ENCODE data around the gene DENND6A. TPM values are rescaled to one million over a fixed set of nuclear protein-coding genes. Genes with fewer than 3 reads are reported as not detected.
A peak's percentile ranks its signal among the peaks of the same experiment; 100 is the strongest.

Gene DENND6A
- total RNA-seq, 2 experiments from 2014 or later: 25.5 to 34.6 TPM

GRCh38 chr3:57652203-57652602 is 40.7 kb downstream of the DENND6A start:
- H3K79me2 ChIP-seq (ENCODE audit: insufficient read depth, low read depth, low read length): no peaks in the 10 kb centered on the region
- no peak overlapping the region for H3K4me2 ChIP-seq (ENCODE audit: low read length)
- H3K36me3 ChIP-seq (ENCODE audit: insufficient read depth, low read length): peaks cover 84% of the 10 kb centered on the region
- TF ChIP-seq EZH2phosphoT487 (IDR thresholded peaks at IDR 0.05; ENCODE audit: borderline replicate concordance, low read depth, low read length) (no peak), CTCF (conservative IDR thresholded peaks at IDR 0.05; ENCODE audit: low read length) (no peak)
- no peak overlapping the region for H3K27ac ChIP-seq (ENCODE audit: low read depth, low read length, poor library complexity, severe bottlenecking)
- H3K4me1 ChIP-seq (ENCODE audit: insufficient read depth, low read length, poor library complexity, severe bottlenecking): no peaks in the 10 kb centered on the region
- H3K4me3 ChIP-seq (ENCODE audit: low read depth, low read length, poor library complexity, severe bottlenecking): no peak overlapping the region
- no peak for DNase-seq (ENCODE audit: low spot score)
- intact Hi-C loops (cut with micrococcal nuclease; ENCODE audit: unreplicated experiment): no loop called here
- CTCF ChIA-PET (ENCODE audit: unreplicated experiment): no interaction called here
- no TSS peak for BruUV-seq (replicated peaks)
- no peaks in the 10 kb centered on the region for H4K20me1 ChIP-seq (ENCODE audit: insufficient read depth, low read length)
- POLR2A ChIA-PET: interaction anchor here (0.6 to 1.1 kb wide), 6 partner anchors 9 to 222 kb away, joined by 3 to 6 read pairs (median 3); no protein-coding TSS in a partner anchor
- H3K9me2 ChIP-seq (ENCODE audit: insufficient read depth, low read length): no peaks in the 10 kb centered on the region
- H2AFZ ChIP-seq (ENCODE audit: low read length): no peak overlapping the region
- peaks cover 5% of the 10 kb centered on the region; the same call in 1 of the 2 replicates for H3K9me3 ChIP-seq (ENCODE audit: low read length)

DNA sequence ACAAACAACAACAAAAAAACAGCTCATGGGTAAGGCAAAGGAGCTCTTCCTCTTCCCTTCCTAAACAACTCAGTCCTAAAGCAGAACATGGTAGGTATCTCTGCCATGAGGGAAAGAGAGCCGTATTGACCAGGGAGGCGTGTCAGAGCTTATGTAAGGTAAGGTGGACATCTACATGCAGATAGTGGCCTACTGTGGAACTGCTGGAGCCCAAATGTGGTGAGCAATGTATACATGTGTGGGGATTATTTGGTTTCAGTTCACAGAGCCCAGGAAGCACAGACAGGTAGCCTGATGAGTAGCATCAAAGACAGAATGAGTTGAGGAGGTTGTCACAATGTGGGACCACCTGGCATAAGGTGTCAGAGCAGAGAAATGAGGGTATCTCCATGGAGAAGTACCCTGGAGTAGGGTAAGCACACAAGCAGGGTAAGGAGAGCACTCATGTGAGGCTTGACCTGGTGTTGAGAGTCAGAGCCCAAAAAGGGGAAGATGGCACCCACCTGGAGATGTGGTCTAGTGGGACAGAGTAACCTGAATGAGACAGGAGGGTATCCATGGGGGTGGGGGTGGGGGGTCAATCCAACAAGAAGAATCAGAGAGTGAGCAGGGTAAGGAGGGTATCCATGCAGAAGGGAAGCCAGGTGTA is 45.5 kb downstream of the DENND6A start:
- no peak overlapping the region for H2AFZ ChIP-seq (ENCODE audit: low read length)
- H4K20me1 ChIP-seq (ENCODE audit: insufficient read depth, low read length): no peaks in the 10 kb centered on the region
- peaks cover 82% of the 10 kb centered on the region for H3K36me3 ChIP-seq (ENCODE audit: insufficient read depth, low read length)
- no TSS peak for BruUV-seq (replicated peaks)
- no peaks in the 10 kb centered on the region for H3K4me1 ChIP-seq (ENCODE audit: insufficient read depth, low read length, poor library complexity, severe bottlenecking)
- H3K4me2 ChIP-seq (ENCODE audit: low read length): no peak overlapping the region
- no peak for DNase-seq (ENCODE audit: low spot score)
- TF ChIP-seq CTCF (conservative IDR thresholded peaks at IDR 0.05; ENCODE audit: low read length) (no peak), EZH2phosphoT487 (IDR thresholded peaks at IDR 0.05; ENCODE audit: borderline replicate concordance, low read depth, low read length) (no peak)
- H3K4me3 ChIP-seq (ENCODE audit: low read depth, low read length, poor library complexity, severe bottlenecking): no peak overlapping the region
- CTCF ChIA-PET (ENCODE audit: unreplicated experiment): no interaction called here
- H3K9me2 ChIP-seq (ENCODE audit: insufficient read depth, low read length): no peaks in the 10 kb centered on the region
- no peaks in the 10 kb centered on the region for H3K79me2 ChIP-seq (ENCODE audit: insufficient read depth, low read depth, low read length)
- intact Hi-C loops (cut with micrococcal nuclease; ENCODE audit: unreplicated experiment): loop anchor here (5.0 kb wide), 1 partner anchor 180 kb away; no protein-coding TSS in a partner anchor
- POLR2A ChIA-PET: no interaction called here
- H3K9me3 ChIP-seq (ENCODE audit: low read length): peaks cover 5% of the 10 kb centered on the region; the same call in 1 of the 2 replicates
- H3K27ac ChIP-seq (ENCODE audit: low read depth, low read length, poor library complexity, severe bottlenecking): no peak overlapping the region

DNA sequence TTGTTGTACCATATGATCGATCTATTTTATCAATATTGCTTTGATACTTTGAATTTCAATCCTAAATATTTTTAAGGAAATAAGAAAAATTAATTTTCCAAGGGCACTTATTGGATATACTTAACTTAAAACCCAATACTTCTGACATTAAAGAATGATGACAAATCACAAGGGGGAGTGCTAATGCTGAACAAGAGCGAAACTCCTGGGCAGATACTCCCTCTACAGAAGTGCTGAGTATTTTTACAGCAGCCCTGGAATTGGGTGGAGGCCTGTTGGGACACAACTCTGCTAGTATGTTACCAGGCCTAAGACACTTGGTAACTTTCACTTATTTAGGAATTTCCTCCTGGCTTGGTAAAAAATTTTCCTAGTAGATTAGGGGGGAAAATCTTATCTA is 46.2 kb downstream of the DENND6A start:
- ChIA-PET POLR2A (no interaction called here), CTCF (ENCODE audit: unreplicated experiment) (no interaction called here)
- intact Hi-C loops (cut with micrococcal nuclease; ENCODE audit: unreplicated experiment): loop anchor here (5.0 kb wide), 1 partner anchor 181 kb away; no protein-coding TSS in a partner anchor
- H3K4me2 ChIP-seq (ENCODE audit: low read length): no peak overlapping the region
- H3K36me3 ChIP-seq (ENCODE audit: insufficient read depth, low read length): peaks cover 81% of the 10 kb centered on the region
- H4K20me1 ChIP-seq (ENCODE audit: insufficient read depth, low read length): no peaks in the 10 kb centered on the region
- H2AFZ ChIP-seq (ENCODE audit: low read length): no peak overlapping the region
- no peak overlapping the region for H3K4me3 ChIP-seq (ENCODE audit: low read depth, low read length, poor library complexity, severe bottlenecking)
- no peak overlapping the region for H3K27ac ChIP-seq (ENCODE audit: low read depth, low read length, poor library complexity, severe bottlenecking)
- TF ChIP-seq EZH2phosphoT487 (IDR thresholded peaks at IDR 0.05; ENCODE audit: borderline replicate concordance, low read depth, low read length) (no peak), CTCF (conservative IDR thresholded peaks at IDR 0.05; ENCODE audit: low read length) (peak; percentile 43; the same call in 1 of the 2 replicates)
- H3K4me1 ChIP-seq (ENCODE audit: insufficient read depth, low read length, poor library complexity, severe bottlenecking): no peaks in the 10 kb centered on the region
- no peaks in the 10 kb centered on the region for H3K9me2 ChIP-seq (ENCODE audit: insufficient read depth, low read length)
- BruUV-seq (replicated peaks): no TSS peak
- no peak for DNase-seq (ENCODE audit: low spot score)
- H3K79me2 ChIP-seq (ENCODE audit: insufficient read depth, low read depth, low read length): no peaks in the 10 kb centered on the region
- H3K9me3 ChIP-seq (ENCODE audit: low read length): peaks cover 5% of the 10 kb centered on the region; the same call in 1 of the 2 replicates

All from OCI-LY7 (cell line).